Measurements from ENCODE around the gene NCK2. TPM values are rescaled to one million over a fixed set of nuclear protein-coding genes. Genes with fewer than 3 reads are reported as not detected.

The NCK2 gene
- total RNA-seq, 4 donors from 2014 or later, result 32.6 to 43.7 (median 38.7) TPM

DNA sequence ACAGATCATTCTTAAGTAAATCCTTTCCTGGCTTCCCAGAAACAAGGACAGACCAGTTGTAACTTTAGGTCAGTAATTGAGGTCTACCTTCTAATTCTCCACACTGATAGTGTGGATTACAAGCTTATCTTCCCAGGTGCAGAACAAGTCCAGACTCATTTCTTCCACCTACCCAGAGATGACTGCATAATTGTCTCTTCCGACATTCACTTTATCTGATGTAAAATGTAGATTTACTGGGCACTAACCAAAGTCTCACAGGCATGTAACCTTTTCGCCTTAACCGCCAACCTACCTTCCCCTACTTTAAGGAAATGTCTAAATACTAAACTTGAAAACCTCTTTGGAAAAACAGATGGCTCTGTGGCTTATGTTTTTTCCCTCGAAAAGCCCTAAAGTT lies 96.2 kb downstream of the NCK2 start:
- TF ChIP-seq, protein P1, sequence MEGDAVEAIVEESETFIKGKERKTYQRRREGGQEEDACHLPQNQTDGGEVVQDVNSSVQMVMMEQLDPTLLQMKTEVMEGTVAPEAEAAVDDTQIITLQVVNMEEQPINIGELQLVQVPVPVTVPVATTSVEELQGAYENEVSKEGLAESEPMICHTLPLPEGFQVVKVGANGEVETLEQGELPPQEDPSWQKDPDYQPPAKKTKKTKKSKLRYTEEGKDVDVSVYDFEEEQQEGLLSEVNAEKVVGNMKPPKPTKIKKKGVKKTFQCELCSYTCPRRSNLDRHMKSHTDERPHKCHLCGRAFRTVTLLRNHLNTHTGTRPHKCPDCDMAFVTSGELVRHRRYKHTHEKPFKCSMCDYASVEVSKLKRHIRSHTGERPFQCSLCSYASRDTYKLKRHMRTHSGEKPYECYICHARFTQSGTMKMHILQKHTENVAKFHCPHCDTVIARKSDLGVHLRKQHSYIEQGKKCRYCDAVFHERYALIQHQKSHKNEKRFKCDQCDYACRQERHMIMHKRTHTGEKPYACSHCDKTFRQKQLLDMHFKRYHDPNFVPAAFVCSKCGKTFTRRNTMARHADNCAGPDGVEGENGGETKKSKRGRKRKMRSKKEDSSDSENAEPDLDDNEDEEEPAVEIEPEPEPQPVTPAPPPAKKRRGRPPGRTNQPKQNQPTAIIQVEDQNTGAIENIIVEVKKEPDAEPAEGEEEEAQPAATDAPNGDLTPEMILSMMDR (IDR thresholded peaks at IDR 0.05), result no peak
- DNase-seq (ENCODE audit: low spot score) (no peak), ATAC-seq (ENCODE audit: low FRiP score) (no peak)

DNA sequence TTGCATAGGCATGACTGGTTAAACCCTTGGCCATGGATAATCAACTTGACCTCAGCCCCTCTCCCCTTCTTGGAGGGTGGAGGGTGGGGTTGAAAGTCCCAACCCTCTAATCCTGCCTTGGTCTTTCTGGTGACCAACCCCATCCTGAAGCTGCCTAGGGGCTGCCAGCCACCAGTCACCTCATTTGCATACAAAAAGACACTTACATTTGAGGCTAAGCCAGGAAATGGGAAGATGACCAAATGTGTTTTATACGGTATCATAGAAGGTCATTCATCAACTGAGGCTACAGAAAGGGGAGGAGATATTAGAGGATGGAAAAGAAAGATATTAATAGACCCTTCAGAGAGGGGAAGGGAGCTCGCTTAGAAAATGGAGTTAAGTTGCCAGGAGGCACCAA lies 96.8 kb downstream of the NCK2 start:
- TF ChIP-seq, protein P1 (IDR thresholded peaks at IDR 0.05), result no peak
- ATAC-seq (ENCODE audit: low FRiP score), result no peak
- no peak for DNase-seq (ENCODE audit: low spot score)

DNA sequence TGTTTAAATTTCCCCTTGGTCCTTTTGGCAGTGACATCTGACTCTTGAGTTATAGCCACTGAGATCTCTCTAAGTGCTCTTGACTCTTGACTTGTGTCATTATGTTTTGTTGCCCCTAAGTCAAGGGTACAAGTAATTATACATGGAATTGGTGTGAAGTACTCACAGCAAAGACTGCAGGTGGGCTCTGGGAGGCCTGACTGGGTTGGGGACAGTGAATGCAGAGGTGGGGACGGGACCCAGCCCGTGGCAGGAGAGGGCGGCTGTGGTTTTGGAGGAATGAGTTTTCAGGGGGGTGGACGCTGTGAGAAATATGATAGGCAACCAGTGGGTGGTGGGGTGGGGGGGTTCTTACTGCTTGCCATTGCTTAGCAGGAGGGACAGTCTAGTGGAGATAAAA lies 97.8 kb downstream of the NCK2 start:
- DNase-seq (ENCODE audit: low spot score) (no peak), ATAC-seq (ENCODE audit: low FRiP score) (no peak)
- TF ChIP-seq, protein P1 (IDR thresholded peaks at IDR 0.05), result no peak

DNA sequence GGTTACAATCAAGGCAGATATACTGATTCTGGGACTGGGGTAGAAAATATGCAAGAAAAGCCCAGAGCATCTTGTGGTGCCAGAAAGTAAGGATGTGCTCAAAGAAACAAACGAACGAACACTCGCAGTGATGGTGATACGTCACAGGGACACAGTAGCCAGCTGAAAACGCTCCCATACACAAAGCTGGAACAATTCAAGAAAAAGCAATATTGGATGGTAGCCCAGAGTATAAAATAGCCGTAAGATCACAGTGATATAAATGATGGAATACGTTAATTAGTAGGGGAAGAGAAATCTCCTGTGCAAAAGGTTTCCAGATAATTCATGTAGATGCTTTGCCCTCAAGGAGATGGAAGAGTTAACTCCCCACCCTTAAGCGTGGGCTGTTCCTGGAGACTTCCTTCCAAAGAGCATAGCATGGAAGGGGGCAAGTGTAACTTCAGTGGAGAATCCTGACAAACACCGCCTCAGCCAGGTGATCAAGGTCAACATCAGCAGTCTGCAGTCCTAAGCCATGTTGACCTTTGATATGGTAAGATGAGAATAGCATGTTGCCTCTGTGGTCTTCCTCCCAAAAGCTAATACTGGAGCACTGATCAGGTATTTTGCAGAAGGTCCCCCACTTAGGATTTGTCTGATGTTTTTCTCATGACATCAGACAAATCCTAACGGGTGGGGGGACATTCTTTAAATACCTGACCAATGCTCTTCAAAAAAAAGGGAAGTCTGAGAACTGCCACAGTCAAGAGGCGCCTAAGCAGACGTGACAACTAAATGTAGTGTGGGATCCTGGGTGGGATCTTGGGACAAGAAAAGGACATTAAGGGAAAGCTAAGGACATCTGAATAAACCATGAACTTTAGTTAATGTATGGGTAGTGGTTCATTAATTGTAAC lies 99.0 kb downstream of the NCK2 start:
- DNase-seq (ENCODE audit: low spot score), result no peak
- TF ChIP-seq, protein P1 (IDR thresholded peaks at IDR 0.05), result no peak
- ATAC-seq (ENCODE audit: low FRiP score), result no peak

DNA sequence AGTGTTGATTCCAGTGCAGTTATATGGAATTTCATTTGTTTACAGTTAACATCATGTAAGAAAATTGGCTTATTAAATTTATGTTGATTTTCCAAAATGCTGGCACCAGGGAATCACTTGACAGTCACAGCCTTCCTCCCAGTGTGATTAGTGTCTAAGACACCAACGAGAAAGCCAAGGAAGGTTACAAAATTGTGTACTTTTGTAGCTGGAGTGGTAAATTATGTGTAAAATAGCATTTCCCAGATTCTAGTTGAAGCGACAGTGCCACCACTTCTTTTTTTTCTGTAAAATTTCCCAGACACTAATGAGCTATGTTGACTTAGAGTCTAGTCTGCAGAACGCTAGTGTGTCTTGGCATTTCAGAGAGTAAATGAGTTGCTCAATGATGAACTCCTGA lies 101.3 kb downstream of the NCK2 start:
- no peak for ATAC-seq (ENCODE audit: low FRiP score)
- DNase-seq (ENCODE audit: low spot score), result no peak

DNA sequence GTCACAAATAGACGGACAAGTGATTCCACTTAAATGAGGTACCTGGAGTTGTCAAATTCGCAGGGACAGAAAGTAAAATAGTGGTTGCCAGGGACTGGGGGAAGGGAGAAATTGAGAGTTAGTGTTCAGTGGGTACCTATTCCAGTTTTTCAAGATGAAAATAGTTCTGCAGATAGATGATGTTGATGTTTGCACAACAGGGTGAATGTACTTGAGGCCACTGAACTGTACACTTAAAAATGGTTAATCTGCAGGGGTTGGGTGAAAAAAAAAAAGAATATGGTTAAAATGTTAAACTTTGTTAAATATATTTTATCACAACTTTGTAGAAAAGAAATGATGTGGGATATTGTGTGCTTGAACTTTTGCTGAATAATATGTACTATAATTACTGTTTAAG lies 102.3 kb downstream of the NCK2 start:
- no peak for DNase-seq (ENCODE audit: low spot score)
- ATAC-seq (ENCODE audit: low FRiP score), result no peak
- TF ChIP-seq, protein P1 (IDR thresholded peaks at IDR 0.05), result no peak

More for the DNA sequence above, 101.3 kb downstream of the NCK2 start:
- TF ChIP-seq, protein P1 (IDR thresholded peaks at IDR 0.05), result no peak

DNA sequence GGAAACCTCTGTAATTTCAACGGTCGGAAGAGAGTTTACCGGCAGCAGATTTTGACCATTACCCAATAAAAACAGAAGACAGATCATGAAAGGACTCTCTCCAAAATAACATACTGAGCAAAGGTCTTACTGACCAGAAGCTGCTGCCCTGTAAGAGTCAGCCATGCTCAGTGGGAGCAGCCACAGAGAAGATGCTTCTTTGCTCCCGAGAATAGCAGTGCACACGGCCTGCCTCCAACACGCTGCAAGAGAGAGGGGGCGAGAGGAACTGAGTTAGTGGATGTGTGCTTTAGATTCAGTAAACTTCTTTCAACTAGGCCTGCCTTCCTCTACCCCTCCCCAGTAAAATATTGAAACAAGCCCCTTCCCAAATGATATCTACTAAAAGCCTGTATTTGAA lies 103.7 kb downstream of the NCK2 start:
- no peak for DNase-seq (ENCODE audit: low spot score)
- no peak for ATAC-seq (ENCODE audit: low FRiP score)
- TF ChIP-seq, protein P1 (IDR thresholded peaks at IDR 0.05), result no peak
